Breast epithelium (tissue), 3 donors: Measurements from ENCODE around the gene MFAP5.
"Not testable (repeated sequence)": the region's sequence is repeated elsewhere in the genome, so short reads cannot be mapped to it uniquely, and the experiment has no call there.

Experiments
- POLR2A ChIP-seq: fragments of 450-650 bp; IDR thresholded peaks from one replicate; pipeline ENCODE4 v1.6.1; 2016; ENCODE audit warnings: antibody characterized with exemption, mild to moderate bottlenecking, moderate library complexity
- TF ChIP-seq, protein P1 (sequence below), 3 donors: fragments of 450-650 bp; IDR thresholded peaks; one replicate each; pipeline ENCODE4 v1.5.1; 2016 to 2017; ENCODE audit warnings: antibody characterized with exemption in 3 of 3, mild to moderate bottlenecking in 3 of 3, moderate library complexity in 3 of 3

- TF ChIP-seq, protein P1, sequence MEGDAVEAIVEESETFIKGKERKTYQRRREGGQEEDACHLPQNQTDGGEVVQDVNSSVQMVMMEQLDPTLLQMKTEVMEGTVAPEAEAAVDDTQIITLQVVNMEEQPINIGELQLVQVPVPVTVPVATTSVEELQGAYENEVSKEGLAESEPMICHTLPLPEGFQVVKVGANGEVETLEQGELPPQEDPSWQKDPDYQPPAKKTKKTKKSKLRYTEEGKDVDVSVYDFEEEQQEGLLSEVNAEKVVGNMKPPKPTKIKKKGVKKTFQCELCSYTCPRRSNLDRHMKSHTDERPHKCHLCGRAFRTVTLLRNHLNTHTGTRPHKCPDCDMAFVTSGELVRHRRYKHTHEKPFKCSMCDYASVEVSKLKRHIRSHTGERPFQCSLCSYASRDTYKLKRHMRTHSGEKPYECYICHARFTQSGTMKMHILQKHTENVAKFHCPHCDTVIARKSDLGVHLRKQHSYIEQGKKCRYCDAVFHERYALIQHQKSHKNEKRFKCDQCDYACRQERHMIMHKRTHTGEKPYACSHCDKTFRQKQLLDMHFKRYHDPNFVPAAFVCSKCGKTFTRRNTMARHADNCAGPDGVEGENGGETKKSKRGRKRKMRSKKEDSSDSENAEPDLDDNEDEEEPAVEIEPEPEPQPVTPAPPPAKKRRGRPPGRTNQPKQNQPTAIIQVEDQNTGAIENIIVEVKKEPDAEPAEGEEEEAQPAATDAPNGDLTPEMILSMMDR (IDR thresholded peaks at IDR 0.05): not testable (repeated sequence)
- not testable (repeated sequence) for TF ChIP-seq POLR2A
These were observed 48.7 kb downstream of the MFAP5 start for GRCh38 chr12:8613881-8614280.
